Breast epithelium (tissue), 3 donors: ENCODE results near the gene CEP112.

Experiments
- POLR2A ChIP-seq: fragments of 450-650 bp; IDR thresholded peaks from one replicate; pipeline ENCODE4 v1.6.1; 2016; ENCODE audit warnings: antibody characterized with exemption, mild to moderate bottlenecking, moderate library complexity
- POLR2AphosphoS5 ChIP-seq, 3 donors: sonication (generic); formaldehyde crosslinking; IDR thresholded peaks; one replicate each; pipeline ENCODE4 v1.6.1; 2017; ENCODE audit warnings: antibody characterized with exemption in 3 of 3
- TF ChIP-seq, protein P1 (sequence below), 3 donors: fragments of 450-650 bp; IDR thresholded peaks; one replicate each; pipeline ENCODE4 v1.5.1; 2016 to 2017; ENCODE audit warnings: antibody characterized with exemption in 3 of 3, mild to moderate bottlenecking in 3 of 3, moderate library complexity in 3 of 3

DNA sequence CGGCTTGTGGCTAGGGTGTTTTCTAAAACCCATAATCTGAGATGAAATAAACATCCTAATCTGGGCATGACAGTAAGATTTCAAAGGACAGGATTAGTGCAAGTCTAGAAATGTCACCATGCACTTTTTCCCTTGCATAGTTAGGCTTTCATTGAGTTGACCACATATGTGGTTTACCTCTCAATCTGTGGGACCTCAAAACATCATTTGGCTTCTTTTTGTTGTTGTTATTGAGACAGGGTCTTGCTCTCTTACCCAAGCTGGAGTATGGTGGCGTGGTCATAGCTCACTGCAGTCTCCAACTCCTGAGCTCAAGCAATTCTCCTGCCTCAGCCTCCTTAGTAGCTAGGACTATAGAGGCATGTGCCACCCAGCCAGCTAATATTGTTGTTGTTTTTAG is 197.8 kb downstream of the CEP112 start:
- TF ChIP-seq, protein P1, sequence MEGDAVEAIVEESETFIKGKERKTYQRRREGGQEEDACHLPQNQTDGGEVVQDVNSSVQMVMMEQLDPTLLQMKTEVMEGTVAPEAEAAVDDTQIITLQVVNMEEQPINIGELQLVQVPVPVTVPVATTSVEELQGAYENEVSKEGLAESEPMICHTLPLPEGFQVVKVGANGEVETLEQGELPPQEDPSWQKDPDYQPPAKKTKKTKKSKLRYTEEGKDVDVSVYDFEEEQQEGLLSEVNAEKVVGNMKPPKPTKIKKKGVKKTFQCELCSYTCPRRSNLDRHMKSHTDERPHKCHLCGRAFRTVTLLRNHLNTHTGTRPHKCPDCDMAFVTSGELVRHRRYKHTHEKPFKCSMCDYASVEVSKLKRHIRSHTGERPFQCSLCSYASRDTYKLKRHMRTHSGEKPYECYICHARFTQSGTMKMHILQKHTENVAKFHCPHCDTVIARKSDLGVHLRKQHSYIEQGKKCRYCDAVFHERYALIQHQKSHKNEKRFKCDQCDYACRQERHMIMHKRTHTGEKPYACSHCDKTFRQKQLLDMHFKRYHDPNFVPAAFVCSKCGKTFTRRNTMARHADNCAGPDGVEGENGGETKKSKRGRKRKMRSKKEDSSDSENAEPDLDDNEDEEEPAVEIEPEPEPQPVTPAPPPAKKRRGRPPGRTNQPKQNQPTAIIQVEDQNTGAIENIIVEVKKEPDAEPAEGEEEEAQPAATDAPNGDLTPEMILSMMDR (IDR thresholded peaks at IDR 0.05) = no peak
- TF ChIP-seq POLR2A (no peak), POLR2AphosphoS5 (IDR thresholded peaks at IDR 0.05) (no peak)
